C4-2B (cell line): ENCODE data around the gene ZNF91.
"Not testable (repeated sequence)": the region's sequence is repeated elsewhere in the genome, so short reads cannot be mapped to it uniquely, and the experiment has no call there.

Experiments used
- H3K27ac ChIP-seq: fragments of 450-650 bp; 2 replicates; pipeline ENCODE4 v1.5.1; 2017
- CTCF ChIP-seq: fragments of 450-650 bp; conservative IDR thresholded peaks from 2 replicates; pipeline ENCODE4 v1.5.1; 2017; ENCODE audit warnings: mild to moderate bottlenecking
- ZFX ChIP-seq: fragments of 450-650 bp; IDR thresholded peaks from 2 replicates; pipeline ENCODE4 v1.6.1; 2017

ZNF91 gene

DNA sequence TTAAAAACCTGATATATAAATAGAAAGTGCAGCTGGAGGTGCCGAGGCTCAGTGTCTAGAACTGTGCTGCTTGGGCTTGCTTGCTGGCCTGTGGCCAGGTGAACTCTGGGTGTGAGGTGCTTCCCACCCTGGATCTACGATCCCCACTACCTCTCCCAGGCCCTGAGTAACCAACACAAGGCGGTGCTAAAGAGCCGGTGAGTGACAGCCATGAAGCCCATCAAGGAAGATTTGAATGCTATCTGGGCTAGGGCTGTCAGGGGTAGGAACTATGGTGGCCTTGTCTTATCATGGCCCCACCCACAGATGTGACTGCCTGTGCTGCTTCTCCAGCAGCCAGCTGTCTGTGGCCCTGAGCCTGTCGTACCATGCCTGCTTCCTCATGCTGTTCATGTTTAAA, 25.6 kb upstream of the ZNF91 start:
- TF ChIP-seq ZFX: no peak
- TF ChIP-seq CTCF: no peak
- no peak overlapping the region for H3K27ac ChIP-seq

DNA sequence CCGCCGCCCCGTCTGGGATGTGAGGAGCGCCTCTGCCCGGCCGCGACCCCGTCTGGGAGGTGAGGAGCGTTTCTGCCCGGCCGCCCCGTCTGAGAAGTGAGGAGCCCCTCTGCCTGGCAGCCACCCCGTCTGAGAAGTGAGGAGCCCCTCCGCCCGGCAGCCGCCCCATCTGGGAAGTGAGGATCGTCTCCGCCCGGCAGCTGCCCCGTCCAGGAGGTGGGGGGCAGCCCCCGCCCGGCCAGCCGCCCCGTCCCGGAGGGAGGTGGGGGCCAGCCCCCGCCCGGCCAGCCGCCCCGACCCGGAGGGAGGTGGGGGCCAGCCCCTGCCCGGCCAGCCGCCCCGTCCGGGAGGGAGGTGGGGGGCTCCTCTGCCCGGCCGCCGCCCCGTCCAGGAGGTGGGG, 24.0 kb upstream of the ZNF91 start:
- not testable (repeated sequence) for H3K27ac ChIP-seq

DNA sequence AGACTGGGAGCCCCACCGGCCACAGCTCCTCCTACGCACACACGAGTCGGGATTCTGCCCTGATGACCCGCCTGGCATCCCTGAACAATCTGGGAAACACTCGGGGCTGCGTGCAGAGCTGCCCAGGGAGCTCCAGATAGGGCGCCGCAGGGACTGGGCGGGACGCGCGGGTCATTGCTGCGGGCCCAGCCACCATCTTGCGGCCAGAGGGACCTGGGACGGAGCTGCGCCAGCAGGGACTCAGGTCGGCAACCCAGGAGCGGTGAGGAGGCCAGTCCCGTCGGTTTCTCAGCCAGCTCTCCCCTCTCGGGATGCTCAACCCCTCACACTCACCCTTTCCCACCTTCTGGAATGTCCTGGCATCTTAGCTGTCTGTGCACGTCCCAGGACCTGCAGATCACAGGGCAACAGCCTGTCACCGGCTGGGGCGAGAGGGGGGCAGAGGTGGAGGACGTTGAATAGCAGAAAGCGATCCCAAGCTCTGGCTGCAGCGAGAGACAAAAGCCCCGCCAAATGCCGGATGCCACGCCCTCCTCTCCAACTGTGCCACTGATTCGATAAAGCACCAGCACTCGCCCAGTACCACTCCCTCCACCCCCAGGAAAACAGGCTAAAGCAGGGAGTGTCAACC, 20.4 kb upstream of the ZNF91 start:
- TF ChIP-seq CTCF (no peak), ZFX (no peak)
- no peak overlapping the region for H3K27ac ChIP-seq

GRCh38 chr19:23415034-23415433, 19.8 kb upstream of the ZNF91 start:
- H3K27ac ChIP-seq: no peak overlapping the region
- no peak for TF ChIP-seq ZFX
- no peak for TF ChIP-seq CTCF

GRCh38 chr19:23410155-23410554, 14.9 kb upstream of the ZNF91 start:
- TF ChIP-seq CTCF (no peak), ZFX (no peak)
- no peak overlapping the region for H3K27ac ChIP-seq

DNA sequence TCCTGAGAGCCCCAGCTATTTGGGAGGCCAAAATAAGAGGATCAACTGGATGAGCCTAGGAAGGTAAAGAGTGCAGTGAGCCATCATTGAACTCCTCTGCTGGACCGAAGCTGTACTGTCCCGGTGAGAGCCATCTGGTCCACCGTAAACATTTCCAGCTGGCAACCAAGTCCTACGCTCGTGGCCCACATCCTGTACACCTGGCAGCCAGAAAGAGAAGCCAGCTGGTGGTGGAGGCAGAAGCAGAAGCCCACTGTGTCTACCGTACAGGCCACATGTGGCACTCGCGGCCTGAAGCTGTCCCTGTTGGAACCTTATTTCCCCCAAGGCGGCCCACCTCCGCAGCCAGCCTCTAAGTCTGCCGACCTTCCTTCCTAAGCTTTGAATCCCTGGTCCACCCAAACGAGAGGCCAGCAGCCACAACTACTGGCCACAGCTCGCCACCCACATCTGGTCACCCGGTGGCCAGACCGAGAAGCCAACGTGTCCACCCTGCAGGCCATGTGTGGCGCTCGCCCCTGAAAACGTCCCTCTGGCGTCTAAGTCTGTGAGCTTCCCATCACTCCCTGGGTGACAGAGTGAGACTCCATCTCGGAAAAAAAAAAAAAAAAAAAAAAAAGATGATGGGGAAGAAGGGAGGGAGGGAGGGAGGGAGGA, 14.2 kb upstream of the ZNF91 start:
- no peak overlapping the region for H3K27ac ChIP-seq
- TF ChIP-seq CTCF (no peak), ZFX (no peak)

GRCh38 chr19:23407616-23408133, 12.4 kb upstream of the ZNF91 start:
- no peak overlapping the region for H3K27ac ChIP-seq
- TF ChIP-seq CTCF (no peak), ZFX (no peak)

DNA sequence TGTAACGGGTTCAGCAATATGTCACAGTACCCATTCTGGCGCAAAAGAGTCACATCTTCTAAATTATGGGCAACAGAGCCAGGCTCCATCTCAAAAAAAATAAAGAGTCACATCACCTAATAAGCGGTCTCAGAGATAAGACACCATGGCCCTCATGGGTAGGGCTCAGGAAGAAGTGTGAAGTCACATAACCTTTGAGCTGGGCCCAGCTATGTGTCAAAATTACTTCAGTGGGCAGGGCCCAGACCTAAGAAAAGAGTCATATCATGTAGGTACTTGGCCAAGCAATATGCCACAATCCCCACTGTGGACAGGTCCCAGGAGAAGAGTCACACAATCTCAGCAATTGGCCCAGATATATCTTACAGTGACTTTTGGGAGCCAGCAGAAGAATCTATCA, 11.4 kb upstream of the ZNF91 start:
- TF ChIP-seq ZFX (no peak), CTCF (no peak)
- H3K27ac ChIP-seq: no peak overlapping the region
